GM12878 (cell line): ENCODE measurements around the gene DNAJB11. TPM values are rescaled to one million over a fixed set of nuclear protein-coding genes. Genes with fewer than 3 reads are reported as not detected.

Experiments used
- ATAC-seq: fragments of 200-7000 bp; cut with Tn5 transposase; 3 replicates; pipeline ENCODE4 v1.9.1; 2020; ENCODE audit warnings: mild to moderate bottlenecking, moderate library complexity
- BruUV-seq: library from RNA; stranded (reverse); fragments of 400-500 nt; replicated peaks from 2 replicates; lab custom pipeline; 2021; lab: Mats Ljungman, UMichigan
- CTCF ChIA-PET: fragments of 300-600 bp; sonication (Branson Sonifier 250); formaldehyde crosslinking; extraction: SDS; loops from one replicate; lab custom pipeline; 2021; ENCODE audit warnings: inconsistent platforms; lab: Yijun Ruan, JAX
- POLR2A ChIA-PET: fragments of 350-600 bp; formaldehyde crosslinking; extraction: SDS; loops from one replicate; lab custom pipeline; 2021; ENCODE audit warnings: inconsistent platforms; lab: Charles Lee
- RAD21 ChIA-PET: fragments of 300-600 bp; sonication (Branson Sonifier 250); formaldehyde crosslinking; loops from one replicate; lab custom pipeline; 2023; ENCODE audit warnings: antibody characterized with exemption; ENCODE audit not compliant: unreplicated experiment; lab: Charles Lee
- SMC1A ChIA-PET: fragments of 300-600 bp; sonication (Branson Sonifier 250); formaldehyde crosslinking; loops from one replicate; lab custom pipeline; 2023; ENCODE audit not compliant: unreplicated experiment, uncharacterized antibody; lab: Charles Lee
- DNase-seq: peaks from one replicate; pipeline ENCODE4 v3.0.0-alpha.2; 2011; ENCODE audit warnings: low read depth, low spot score
- FAIRE-seq: peaks from 3 replicates; lab custom pipeline; 2011; peaks lifted over from hg19 to GRCh38; lab: Jason Lieb, UNC
- H2AFZ ChIP-seq: 2 replicates; pipeline ENCODE4 v1.6.0; 2011; ENCODE audit warnings: low read depth, low read length, control low read depth; ENCODE audit not compliant: control insufficient read depth
- H3K27ac ChIP-seq: 2 replicates; pipeline ENCODE4 v1.5.1; 2011; ENCODE audit warnings: control low read depth; ENCODE audit not compliant: control insufficient read depth, insufficient read depth
- H3K27me3 ChIP-seq, 2 experiments: replicated peaks in 1 of 2; 2 replicates each; pipeline versions ENCODE4 v1.6.0 to v1.6.1; 2011; ENCODE audit warnings: low read length in 1 of 2; ENCODE audit not compliant: control insufficient read depth in 2 of 2, insufficient read depth in 2 of 2
- H3K36me3 ChIP-seq, 2 experiments: 2 replicates each; pipeline ENCODE4 v1.5.1; 2011; ENCODE audit warnings: low read length in 1 of 2; ENCODE audit not compliant: control insufficient read depth in 2 of 2, insufficient read depth in 2 of 2
- H3K4me1 ChIP-seq: 2 replicates; pipeline ENCODE4 v1.6.1; 2011; ENCODE audit warnings: mild to moderate bottlenecking, low read length, moderate library complexity, mixed read lengths; ENCODE audit not compliant: control insufficient read depth, insufficient read depth
- H3K4me2 ChIP-seq: 2 replicates; pipeline ENCODE4 v1.6.0; 2011; ENCODE audit warnings: control low read depth; ENCODE audit not compliant: control insufficient read depth, insufficient read depth
- H3K4me3 ChIP-seq: fragments of 200-600 bp; sonication (generic); 2 replicates; pipeline ENCODE4 v1.5.1; 2016
- H3K79me2 ChIP-seq: 2 replicates; pipeline ENCODE4 v1.6.0; 2011; ENCODE audit warnings: low read length; ENCODE audit not compliant: control insufficient read depth, insufficient read depth
- H3K9ac ChIP-seq: 2 replicates; pipeline ENCODE4 v1.8.0; 2011; ENCODE audit warnings: low read length, control low read depth, mixed read lengths; ENCODE audit not compliant: control insufficient read depth, insufficient read depth
- H3K9me3 ChIP-seq: replicated peaks from 3 replicates; pipeline ENCODE4 v1.5.1; 2011; ENCODE audit warnings: mild to moderate bottlenecking, low read length; ENCODE audit not compliant: control insufficient read depth, insufficient read depth
- H4K20me1 ChIP-seq: 2 replicates; pipeline ENCODE4 v1.6.0; 2011; ENCODE audit not compliant: control insufficient read depth, insufficient read depth
- E2F4 ChIP-seq: IDR thresholded peaks from 2 replicates; pipeline ENCODE4 v1.6.1; 2012; ENCODE audit warnings: low read depth, low read length, improper control_type of control experiment
- ETV6 ChIP-seq, 2 experiments: fragments of 450-650 bp in 1 of 2; IDR thresholded peaks in 1 of 2; conservative IDR thresholded peaks in 1 of 2; 2 replicates each; pipeline ENCODE4 v1.6.1; 2014; ENCODE audit warnings: antibody characterized with exemption in 1 of 2, borderline replicate concordance in 1 of 2, low read depth in 1 of 2, mild to moderate bottlenecking in 1 of 2, moderate library complexity in 1 of 2
- MYC ChIP-seq: IDR thresholded peaks from 2 replicates; pipeline ENCODE4 v1.6.1; 2011; ENCODE audit warnings: mild to moderate bottlenecking, low read length, moderate library complexity, inconsistent platforms; ENCODE audit not compliant: insufficient read depth, insufficient replicate concordance, insufficient read length, severe bottlenecking
- NRF1 ChIP-seq: conservative IDR thresholded peaks from 2 replicates; pipeline ENCODE4 v1.6.1; 2011; ENCODE audit warnings: mild to moderate bottlenecking, low read depth, low read length, improper control_type of control experiment
- PAX5 ChIP-seq: IDR thresholded peaks from 2 replicates; pipeline ENCODE4 v1.6.1; 2011; ENCODE audit warnings: low read depth, low read length, borderline replicate concordance
- PML ChIP-seq: IDR thresholded peaks from 2 replicates; pipeline ENCODE4 v1.6.1; 2012; ENCODE audit warnings: low read length, inconsistent platforms
- SMAD5 ChIP-seq: IDR thresholded peaks from 2 replicates; pipeline ENCODE4 v1.6.1; 2016; ENCODE audit warnings: antibody characterized with exemption, low read depth
- SUZ12 ChIP-seq: fragments of 200-600 bp; sonication (generic); IDR thresholded peaks from one replicate; pipeline ENCODE4 v1.6.1; 2018; ENCODE audit warnings: antibody characterized with exemption, mild to moderate bottlenecking; ENCODE audit not compliant: unreplicated experiment
- ZBTB33 ChIP-seq: fragments of 450-650 bp; IDR thresholded peaks from 2 replicates; pipeline ENCODE4 v1.6.1; 2017; ENCODE audit warnings: mild to moderate bottlenecking
- ZNF687 ChIP-seq: fragments of 450-650 bp; IDR thresholded peaks from 2 replicates; pipeline ENCODE4 v1.6.1; 2017; ENCODE audit warnings: mild to moderate bottlenecking, moderate library complexity
- WGBS: methylation state at CpG from one replicate; pipeline ENCODE4 v1.1.6; 2016; ENCODE audit warnings: low lambda C conversion rate; ENCODE audit not compliant: insufficient replicate concordance, insufficient coverage; ENCODE audit errors: missing lambda C conversion rate; 5-methylcytosine and 5-hydroxymethylcytosine counted together
- in situ Hi-C: fragments of 300-500 bp; cut with MboI; formaldehyde crosslinking; loops from 9 replicates; pipeline ENCODE4 v1.14.3; 2018; ENCODE audit warnings: mixed read lengths
- intact Hi-C: fragments of 100-400 bp; cut with micrococcal nuclease; formaldehyde crosslinking; loops from one replicate; pipeline ENCODE4 v1.14.2; 2022; ENCODE audit not compliant: unreplicated experiment
- polyA plus RNA-seq, 11 experiments: library from polyadenylated mRNA; depleted of rRNA in 4 of 11; unstranded in 6 of 11; stranded (reverse) in 5 of 11; fragments of >200 nt; fragmentation: Nextera tagmentation in 4 of 11; fragmentation: Illumina TruSeq in 1 of 11; extraction: Ambion mirVana in 4 of 11; extraction: Trizol in 1 of 11; gene quantifications; 1 replicate in 1 of 11; 2 replicates in 10 of 11; pipeline versions ENCODE4 v1.2.1 to v1.2.3, GENCODE V29; 2011 to 2016; ENCODE audit warnings: inconsistent platforms in 2 of 11, missing spikeins in 2 of 11, low read depth in 1 of 11
- total RNA-seq, 4 experiments: library from RNA; depleted of rRNA in 3 of 4; stranded (reverse); fragments of >200 nt in 3 of 4; fragmentation: Illumina TruSeq in 1 of 4; extraction: Trizol in 1 of 4; gene quantifications; 2 replicates each; pipeline versions ENCODE4 v1.2.1 to v1.2.3, GENCODE V29; 2013 to 2021

Gene DNAJB11
- total and polyA plus RNA-seq, 10 of the 15 experiments (the other 5 are each of a cell fraction or from before 2014, with no cell fraction given) = 16.2 to 135 (median 57.8) TPM

GRCh38 chr3:186577521-186577920 is 7.0 kb downstream of the DNAJB11 start:
- FAIRE-seq = no peak
- 50% methylated on average over 2 of the region's 2 CpGs for WGBS
- Histone ChIP-seq H3K79me2 (peaks cover 10% of the 10 kb centered on the region), H3K9me3 (no peaks in the 10 kb centered on the region), H4K20me1 (no peaks in the 10 kb centered on the region), H3K9ac (no peak overlapping the region), H2AFZ (no peak overlapping the region)
- no TSS peak for BruUV-seq
- DNase-seq = no peak
- no peak for ATAC-seq
- CTCF ChIA-PET = interaction anchor here (0.8 to 3.1 kb wide), 4 partner anchors 9 to 319 kb away, joined by 3 to 12 read pairs (median 5); no protein-coding TSS in a partner anchor
- POLR2A ChIA-PET = no interaction called here
- no peak for TF ChIP-seq MYC
- TF ChIP-seq ETV6 (conservative IDR thresholded peaks at IDR 0.05 in 1 of 2, IDR thresholded peaks at IDR 0.05 in 1 of 2; ENCODE audit: borderline replicate concordance in 1 of 2, low read depth in 1 of 2) = no peak
- no peak for TF ChIP-seq ZNF687
- no peak for TF ChIP-seq ZBTB33
- no peak for TF ChIP-seq E2F4
- no peak for TF ChIP-seq PAX5
- TF ChIP-seq NRF1 = no peak
- TF ChIP-seq SMAD5 = no peak
- no peak for TF ChIP-seq PML
- TF ChIP-seq SUZ12 = no peak
- TF ChIP-seq, all 136 proteins: peak for 0
- H3K4me1 ChIP-seq = no peaks in the 10 kb centered on the region
- H3K27me3 ChIP-seq = no peaks in the 10 kb centered on the region
- no peak overlapping the region for H3K27ac ChIP-seq
- peaks cover 6 to 50% of the 10 kb centered on the region in 2 experiments for H3K36me3 ChIP-seq
- ChIA-PET RAD21 (no interaction called here), SMC1A (interaction anchor here (1.3 to 1.4 kb wide), 2 partner anchors 8 to 36 kb away, joined by 3 read pairs; partner anchors contain the start of gene AHSG)
- in situ Hi-C loops = no loop called here
- H3K4me3 ChIP-seq = no peak overlapping the region
- intact Hi-C loops = no loop called here
- no peak overlapping the region for H3K4me2 ChIP-seq
